ENCODE data around the gene ABCA1.
"Not testable (repeated sequence)": the region's sequence is repeated elsewhere in the genome, so short reads cannot be mapped to it uniquely, and the experiment has no call there.

ABCA1 gene

GRCh38 chr9:104899759-104900247 lies 28.2 kb downstream of the ABCA1 start:
- no peaks in the 10 kb centered on the region for H3K36me3 ChIP-seq
- no peak overlapping the region for H3K27ac ChIP-seq
- no peaks in the 10 kb centered on the region for H3K27me3 ChIP-seq (ENCODE audit: insufficient read depth, low read depth, severe bottlenecking)
- no peak for TF ChIP-seq CTCF (IDR thresholded peaks at IDR 0.05; ENCODE audit: low read depth, low read length)
- no peaks in the 10 kb centered on the region for H3K9me3 ChIP-seq (ENCODE audit: severe bottlenecking)
- no peak for DNase-seq
- no peak overlapping the region for H3K4me3 ChIP-seq (ENCODE audit: low read depth, low read length)

GRCh38 chr9:104898376-104898775 lies 29.6 kb downstream of the ABCA1 start:
- not testable (repeated sequence) for DNase-seq; H3K27me3 ChIP-seq (ENCODE audit: insufficient read depth, low read depth, severe bottlenecking); H3K27ac ChIP-seq; H3K36me3 ChIP-seq; H3K4me3 ChIP-seq (ENCODE audit: low read depth, low read length); H3K9me3 ChIP-seq (ENCODE audit: severe bottlenecking)

- Histone ChIP-seq H3K27ac (no peak overlapping the region), H3K4me3 (ENCODE audit: low read depth, low read length) (no peak overlapping the region), H3K9me3 (ENCODE audit: severe bottlenecking) (no peaks in the 10 kb centered on the region), H3K36me3 (no peaks in the 10 kb centered on the region), H3K27me3 (ENCODE audit: insufficient read depth, low read depth, severe bottlenecking) (no peaks in the 10 kb centered on the region)
- DNase-seq: no peak
- TF ChIP-seq CTCF (IDR thresholded peaks at IDR 0.05; ENCODE audit: low read depth, low read length): no peak
Observed at GRCh38 chr9:104896131-104896530, 31.8 kb downstream of the ABCA1 start.

- Histone ChIP-seq H3K4me3 (ENCODE audit: low read depth, low read length) (no peak overlapping the region), H3K27ac (no peak overlapping the region)
- no peak for DNase-seq
Observed at GRCh38 chr9:104895572-104895971, 32.4 kb downstream of the ABCA1 start.

GRCh38 chr9:104892701-104893100 lies 35.3 kb downstream of the ABCA1 start:
- Histone ChIP-seq H3K36me3 (no peaks in the 10 kb centered on the region), H3K27ac (no peak overlapping the region), H3K9me3 (ENCODE audit: severe bottlenecking) (no peaks in the 10 kb centered on the region), H3K4me3 (ENCODE audit: low read depth, low read length) (no peak overlapping the region), H3K27me3 (ENCODE audit: insufficient read depth, low read depth, severe bottlenecking) (no peaks in the 10 kb centered on the region)
- no peak for DNase-seq
- TF ChIP-seq CTCF (IDR thresholded peaks at IDR 0.05; ENCODE audit: low read depth, low read length): no peak

More at GRCh38 chr9:104895572-104895971, 32.4 kb downstream of the ABCA1 start:
- Histone ChIP-seq H3K36me3 (no peaks in the 10 kb centered on the region), H3K27me3 (ENCODE audit: insufficient read depth, low read depth, severe bottlenecking) (no peaks in the 10 kb centered on the region), H3K9me3 (ENCODE audit: severe bottlenecking) (no peaks in the 10 kb centered on the region)
- TF ChIP-seq CTCF (IDR thresholded peaks at IDR 0.05; ENCODE audit: low read depth, low read length): no peak

- DNase-seq: no peak
- TF ChIP-seq CTCF (IDR thresholded peaks at IDR 0.05; ENCODE audit: low read depth, low read length): no peak
- Histone ChIP-seq H3K9me3 (ENCODE audit: severe bottlenecking) (no peaks in the 10 kb centered on the region), H3K27ac (no peak overlapping the region), H3K36me3 (no peaks in the 10 kb centered on the region), H3K27me3 (ENCODE audit: insufficient read depth, low read depth, severe bottlenecking) (no peaks in the 10 kb centered on the region), H3K4me3 (ENCODE audit: low read depth, low read length) (no peak overlapping the region)
Observed at GRCh38 chr9:104890433-104890770, 37.6 kb downstream of the ABCA1 start.

Data from WERI-Rb-1 (cell line).